Measurements from ENCODE around the gene ATP1A3. TPM values are rescaled to one million over a fixed set of nuclear protein-coding genes. Genes with fewer than 3 reads are reported as not detected.
A peak's percentile ranks its signal among the peaks of the same experiment; 100 is the strongest.
"Not testable (repeated sequence)": the region's sequence is repeated elsewhere in the genome, so short reads cannot be mapped to it uniquely, and the experiment has no call there.

ATP1A3 gene
- polyA plus RNA-seq, 1 donor: not detected

DNA sequence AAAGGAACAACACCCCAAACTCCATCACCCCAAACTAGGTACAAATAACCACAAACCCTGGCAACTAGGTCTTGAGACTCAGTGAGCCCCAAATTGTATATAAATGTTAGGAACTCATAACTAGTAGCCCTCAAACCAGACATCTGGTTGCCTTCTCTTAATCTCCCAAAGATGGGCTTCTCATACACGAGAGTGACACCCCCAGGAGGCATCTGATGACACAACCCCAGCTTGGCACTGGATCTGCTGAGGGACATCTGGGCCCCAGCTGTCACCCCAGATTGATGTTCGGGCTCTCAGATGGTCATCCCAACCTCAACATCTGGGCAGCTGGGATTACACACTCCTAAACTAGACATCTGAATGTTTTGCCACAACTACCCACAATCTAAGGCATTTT is 49.7 kb downstream of the ATP1A3 start:
- DNase-seq: no peak

DNA sequence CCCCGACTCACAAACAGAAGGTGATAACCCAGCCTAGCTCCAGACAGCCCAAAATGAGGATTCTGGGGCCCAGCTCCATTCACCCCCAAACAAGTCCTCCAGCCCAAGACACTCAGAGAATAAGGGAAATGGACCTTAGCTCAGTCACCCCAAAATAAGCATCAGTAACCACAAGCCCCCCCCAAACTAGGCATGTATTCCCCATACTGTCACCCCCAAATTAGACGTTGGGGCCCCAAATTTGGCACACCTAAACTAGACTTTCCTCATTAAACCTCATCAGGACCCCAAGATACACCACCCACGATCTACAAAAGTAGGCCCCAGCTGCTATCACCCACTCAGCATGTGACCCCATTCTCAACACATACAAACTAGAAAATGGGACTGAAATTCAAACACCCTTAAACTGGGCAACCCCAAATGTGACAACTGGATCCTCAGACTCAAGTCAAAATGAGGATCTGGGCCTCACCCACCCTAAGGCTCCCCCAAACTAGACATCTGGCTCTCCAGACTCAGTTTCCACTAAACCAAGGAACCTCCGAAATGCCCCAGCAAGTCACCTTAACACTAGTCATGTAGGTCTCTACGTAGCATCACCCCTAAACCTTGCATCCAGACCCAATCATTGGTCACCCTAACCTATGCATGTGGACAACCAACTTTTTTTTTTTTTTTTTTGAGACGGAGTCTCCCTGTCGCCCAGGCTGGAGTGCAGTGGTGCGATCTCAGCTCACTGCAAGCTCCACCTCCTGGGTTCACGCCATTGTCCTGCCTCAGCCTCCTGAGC is 52.4 kb downstream of the ATP1A3 start:
- DNase-seq: no peak

DNA sequence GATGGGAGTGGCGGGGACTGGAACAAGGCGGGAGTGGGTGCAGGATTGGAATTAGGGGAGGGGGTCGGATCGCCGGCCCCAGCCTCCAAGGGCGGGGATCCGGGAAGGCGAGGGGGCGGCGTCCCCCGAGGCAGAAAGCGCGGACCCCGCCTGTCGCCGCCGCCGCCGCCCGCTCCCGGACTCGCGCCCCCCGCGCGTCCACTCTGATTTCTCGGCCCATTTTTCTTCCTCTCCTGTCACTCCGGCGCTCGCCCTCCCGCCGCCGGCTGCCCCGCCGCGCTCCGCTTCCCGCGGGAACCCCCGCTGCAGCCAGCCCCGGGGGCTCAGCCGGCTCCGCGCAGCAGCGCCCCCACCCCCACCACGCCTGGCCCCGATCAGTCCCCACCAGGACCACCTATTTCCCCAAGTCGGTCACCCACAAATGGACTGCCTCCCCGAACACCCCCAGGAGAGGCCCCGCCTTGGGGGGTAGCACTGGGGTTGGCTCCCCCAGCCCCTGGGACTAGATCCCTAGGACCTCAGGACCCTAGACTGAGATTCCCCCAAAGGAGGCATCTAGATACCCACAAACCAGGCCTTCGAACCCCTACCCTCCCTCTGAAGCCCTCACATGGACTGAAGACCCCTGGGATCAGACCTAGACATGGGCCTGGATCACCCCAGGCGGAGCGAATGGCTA is 53.2 kb downstream of the ATP1A3 start:
- DNase-seq: no peak

DNA sequence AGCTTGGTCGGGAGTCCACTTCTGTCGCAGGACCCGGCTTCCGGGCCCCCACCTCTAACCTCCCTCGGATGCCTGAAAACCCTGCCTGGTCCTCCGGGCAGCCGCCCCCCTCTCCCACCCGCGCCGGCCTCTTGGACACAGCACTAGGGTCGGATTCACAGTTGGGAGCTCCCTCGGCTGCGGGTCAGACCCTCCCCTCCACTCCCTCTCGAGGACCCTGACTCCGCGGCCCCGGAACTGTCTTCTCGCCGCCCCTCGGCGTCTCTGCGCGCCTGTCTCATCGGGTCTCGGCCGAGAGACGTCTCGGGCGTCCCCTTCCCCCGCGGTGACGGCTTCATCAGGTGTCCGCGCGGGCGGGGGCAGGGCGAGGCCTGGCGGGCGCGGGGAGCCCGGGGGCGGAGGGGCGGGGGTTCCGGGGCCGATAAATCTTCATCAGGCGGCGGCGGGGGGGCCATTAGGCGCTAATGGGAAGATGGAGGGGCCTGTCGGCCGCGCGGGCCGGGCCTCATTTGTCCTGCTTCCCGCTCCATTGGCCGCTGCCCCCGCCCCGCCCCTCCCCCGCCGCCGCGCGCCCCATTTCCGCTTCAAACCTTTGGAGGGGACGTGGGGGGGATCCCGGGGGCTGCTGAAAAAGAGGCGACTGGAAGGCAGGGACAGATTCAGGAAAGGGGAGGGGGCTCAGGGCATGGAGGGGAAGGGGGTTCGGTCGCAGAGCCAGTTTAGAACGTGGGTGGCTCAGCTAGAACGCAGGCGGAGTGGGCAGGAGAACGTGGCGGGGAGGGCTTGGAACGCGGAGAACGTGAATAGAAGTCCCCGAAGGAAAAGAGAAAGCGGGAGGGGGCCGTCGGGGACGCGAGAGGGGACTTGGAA is 53.9 kb downstream of the ATP1A3 start:
- DNase-seq: peak; percentile 53

DNA sequence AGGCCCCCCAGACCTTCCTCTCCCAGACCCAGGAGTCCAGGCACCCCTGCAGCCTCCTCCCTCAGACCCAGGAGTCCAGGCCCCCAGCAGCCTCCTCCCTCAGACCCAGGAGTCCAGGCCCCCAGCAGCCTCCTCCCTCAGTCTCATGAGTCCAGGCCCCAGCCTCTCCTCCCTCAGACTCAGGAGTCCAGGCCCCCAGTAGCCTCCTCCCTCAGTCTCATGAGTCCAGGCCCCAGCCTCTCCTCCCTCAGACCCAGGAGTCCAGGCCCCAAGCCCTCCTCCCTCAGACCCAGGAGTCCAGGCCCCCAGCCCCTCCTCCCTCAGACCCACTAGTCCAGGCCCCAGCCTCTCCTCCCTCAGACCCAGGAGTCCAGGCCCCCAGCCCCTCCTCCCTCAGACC is 54.8 kb downstream of the ATP1A3 start:
- DNase-seq: not testable (repeated sequence)

DNA sequence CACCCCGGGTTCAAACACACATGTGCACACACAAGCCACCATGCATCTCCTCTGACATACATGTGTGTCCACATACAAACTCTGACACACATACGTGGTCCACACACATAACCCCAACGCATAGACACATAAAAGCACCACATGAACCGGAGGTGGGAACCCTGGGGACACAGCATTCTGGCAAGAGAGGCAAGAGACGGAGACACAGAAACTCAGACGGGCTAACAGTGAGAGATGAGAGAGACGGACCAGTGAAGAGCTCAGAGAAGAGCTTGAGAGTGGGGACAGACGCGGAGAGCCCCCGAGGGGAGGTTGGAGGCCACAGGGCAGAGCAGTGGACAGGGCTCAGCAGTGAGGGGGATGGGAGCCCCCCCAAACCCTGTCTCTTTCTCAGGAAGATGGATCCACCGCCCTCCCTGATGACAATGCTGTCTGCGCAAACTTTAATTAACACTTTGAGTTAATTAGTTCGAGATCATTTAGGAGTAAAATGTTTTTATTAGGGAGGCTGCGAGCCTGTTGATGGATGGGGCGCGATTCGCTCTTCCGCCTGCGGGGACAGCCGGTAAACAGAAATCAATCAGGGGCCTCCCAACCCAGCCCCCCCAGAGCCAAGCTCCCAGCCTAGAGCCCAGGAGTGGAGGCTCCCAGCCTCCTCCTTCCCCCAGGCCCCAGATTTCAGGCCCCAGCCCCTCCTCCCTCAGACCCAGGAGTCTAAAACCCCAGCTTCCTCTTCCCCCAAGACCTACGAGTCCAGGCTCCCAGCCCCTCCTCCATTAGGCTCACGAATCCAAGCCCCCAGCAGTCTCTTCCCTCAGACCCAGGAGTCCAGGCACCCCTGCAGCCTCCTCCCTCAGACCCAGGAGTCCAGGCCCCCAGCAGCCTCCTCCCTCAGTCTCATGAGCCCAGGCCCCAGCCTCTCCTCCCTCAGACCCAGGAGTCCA is 56.2 kb downstream of the ATP1A3 start:
- no peak for DNase-seq

DNA sequence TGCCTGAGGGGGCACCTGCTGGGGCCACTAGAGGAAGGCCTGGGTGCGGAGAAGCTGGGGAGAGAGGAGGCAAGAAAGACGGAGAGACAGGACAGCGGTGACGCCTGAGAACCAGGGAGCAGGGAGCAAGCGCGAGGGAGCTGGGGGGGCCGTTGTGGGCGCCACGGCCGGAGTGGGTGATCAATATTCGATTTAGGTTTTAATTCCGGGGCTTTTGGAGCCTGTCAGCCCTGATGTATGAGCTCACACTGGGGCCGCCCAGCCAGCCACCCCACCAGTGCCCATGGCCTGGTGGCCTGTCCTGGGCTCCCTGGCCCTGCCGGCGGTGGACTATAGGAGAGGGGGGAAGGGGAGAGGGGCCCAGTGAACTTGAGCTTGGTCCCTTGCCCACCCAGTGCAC is 57.1 kb downstream of the ATP1A3 start:
- no peak for DNase-seq

DNA sequence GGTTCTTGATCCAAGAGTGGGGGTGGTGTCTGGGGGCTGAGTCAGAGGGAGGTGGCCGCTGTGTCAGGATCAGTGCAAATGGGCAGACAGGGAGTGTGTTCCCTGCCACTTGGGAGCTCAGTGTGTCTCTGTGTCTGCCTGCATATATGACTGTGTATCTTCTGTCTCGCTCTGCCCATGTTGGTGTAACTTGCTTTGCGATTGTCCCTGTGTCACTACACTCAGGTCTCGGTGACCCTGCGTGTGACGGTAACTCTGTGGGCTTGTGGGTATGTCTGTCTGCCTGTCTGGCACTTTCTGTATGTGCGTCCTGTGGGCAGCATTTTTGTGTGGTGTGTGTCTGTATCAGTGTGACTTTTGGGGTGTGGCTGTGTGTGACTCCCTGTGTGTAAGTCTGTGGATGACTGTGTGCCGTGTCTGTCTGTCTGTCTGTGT is 57.6 kb downstream of the ATP1A3 start:
- DNase-seq: no peak

DNA sequence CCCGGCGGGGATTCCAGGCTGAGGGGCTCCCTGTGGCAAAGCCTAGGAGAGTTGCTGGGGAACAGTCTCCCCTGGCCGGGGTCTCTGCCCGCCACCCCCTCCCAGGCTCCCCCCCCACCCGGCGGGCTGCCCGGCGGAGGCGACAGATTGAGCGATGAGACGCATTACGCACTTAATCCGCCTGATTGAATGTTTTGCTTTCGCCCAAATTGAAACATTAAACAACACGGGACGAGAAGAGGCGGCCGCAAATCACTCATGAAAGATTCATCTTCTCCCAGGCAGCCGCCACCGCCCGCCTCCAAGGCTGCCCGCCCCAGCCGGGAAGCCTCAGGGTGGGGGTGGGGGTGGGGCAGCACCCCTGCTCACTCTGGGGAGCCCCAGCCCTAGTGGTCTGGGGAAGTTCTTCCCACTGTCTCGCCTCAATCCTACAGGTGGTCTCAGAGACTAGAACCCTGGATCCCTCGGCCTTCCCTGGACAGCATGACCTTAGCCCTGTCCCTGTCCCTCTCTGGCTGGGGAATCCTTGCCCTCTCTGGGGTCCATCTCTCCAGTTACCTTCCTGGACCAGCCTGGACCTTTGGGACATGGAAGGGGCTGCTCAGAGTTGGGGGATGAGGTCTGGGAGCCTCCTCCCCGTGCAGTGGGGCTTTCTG is 58.1 kb downstream of the ATP1A3 start:
- DNase-seq: no peak

DNA sequence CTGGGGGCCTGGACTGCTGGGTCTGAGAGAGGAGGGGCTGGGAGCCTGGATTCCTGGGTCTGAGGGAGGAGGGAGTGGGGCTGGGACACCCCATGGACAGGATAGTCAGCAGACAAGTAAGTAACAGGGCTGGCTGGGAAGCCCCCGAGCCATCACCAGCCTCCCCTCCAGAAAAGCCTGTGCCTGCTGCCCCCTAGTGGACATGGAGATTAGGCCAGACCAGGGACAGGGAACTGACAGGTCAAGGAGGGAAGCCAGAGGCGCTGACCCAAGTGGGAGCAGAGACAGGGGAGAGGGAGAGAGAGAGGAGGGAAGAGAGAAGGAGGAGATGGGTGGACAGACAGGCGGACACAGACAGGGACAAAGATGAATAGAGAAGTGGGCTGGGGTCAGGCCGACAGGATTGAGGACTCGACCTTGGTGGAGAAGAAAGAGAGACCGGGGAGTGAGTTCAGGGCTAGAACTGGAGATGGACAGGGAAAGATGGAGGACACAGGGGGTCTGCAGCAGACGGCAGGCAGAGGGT is 59.1 kb downstream of the ATP1A3 start:
- peak; percentile 55 for DNase-seq

DNA sequence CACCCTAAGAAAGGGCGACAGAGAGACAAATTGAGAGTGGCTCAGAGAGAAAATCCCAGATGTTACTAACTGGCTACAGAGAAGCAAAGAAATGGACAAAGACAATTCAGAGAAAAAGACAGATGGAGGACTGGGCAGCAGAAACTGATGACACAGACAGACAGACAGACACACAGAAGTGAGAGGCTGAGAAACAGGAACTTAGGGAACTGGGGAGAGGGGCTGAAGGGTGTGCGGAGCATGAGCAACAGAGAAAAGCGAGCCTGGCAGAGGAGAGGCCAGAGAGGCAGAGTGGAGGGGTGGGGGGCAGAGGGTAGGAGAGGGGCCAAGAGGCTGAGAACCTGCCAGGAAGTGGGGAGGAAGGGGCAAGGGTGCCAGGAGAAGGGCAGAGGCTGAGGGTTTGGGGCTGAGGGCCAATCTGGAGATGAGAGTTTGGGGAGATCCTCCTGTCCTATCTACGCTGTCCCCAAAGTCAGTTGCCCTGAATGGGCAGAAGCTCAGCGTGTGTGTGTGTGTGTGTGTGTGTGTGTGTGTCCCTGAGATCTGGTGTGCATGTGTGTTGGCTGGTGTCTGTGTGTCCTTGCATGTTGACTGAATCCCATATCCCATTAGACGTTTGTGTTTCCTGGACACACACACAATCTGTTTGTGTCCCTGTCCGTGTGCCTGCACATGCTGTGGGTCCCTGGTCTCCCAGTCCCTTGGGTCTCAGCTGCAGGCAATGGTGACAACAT is 60.2 kb downstream of the ATP1A3 start:
- DNase-seq: no peak

DNA sequence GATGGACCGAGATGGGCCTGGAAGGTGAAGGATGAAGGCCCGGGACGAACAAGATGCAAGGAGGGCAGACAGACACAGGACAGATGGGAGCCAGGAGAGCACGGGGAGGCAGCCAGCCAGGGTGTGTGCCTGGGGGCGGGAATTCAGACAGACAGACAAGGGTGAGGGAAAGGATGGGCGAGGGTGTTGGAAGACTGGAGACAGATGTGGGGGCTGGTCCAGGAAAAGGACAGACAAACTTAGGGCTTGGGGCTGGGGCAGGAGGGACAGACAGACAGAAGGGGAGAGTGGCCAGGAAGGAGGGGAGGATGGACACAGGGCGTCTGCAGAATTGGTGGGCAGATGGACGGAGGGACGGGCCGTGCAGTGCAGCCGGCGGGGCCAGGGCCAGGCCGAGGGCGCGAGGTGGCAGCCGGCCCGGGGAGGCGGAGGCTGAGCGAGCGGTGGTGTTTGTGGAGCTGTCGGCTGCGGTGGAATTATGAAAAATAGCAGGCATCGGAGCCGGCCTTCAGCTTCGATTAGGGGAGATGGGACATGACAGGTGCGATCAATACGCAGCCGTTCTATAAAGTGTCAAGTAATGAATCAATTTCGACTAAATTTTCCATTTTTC is 61.2 kb downstream of the ATP1A3 start:
- no peak for DNase-seq

DNA sequence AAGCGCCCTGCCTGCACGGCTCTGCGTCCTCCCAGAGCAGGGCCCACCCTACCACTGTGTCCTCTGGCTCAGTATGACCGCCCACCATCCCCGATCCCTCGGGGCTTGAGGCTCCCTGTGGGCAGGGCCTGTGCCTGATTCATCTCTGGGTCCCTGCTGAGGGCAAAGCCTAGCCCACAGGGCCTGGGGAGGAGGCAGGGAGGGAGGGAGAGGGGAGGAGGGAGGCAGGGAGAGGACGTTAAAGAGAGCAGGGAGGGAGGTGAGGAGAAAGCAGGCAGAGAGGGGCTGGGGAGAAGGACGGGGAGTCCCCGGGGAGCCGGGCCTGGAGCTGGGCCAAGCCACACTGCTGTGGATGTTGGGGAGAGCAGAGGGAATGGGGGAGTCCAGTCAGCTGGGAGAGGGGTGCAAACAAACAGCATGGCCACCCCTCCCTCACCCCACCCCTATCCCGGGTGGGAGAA is 61.7 kb downstream of the ATP1A3 start:
- no peak for DNase-seq

DNA sequence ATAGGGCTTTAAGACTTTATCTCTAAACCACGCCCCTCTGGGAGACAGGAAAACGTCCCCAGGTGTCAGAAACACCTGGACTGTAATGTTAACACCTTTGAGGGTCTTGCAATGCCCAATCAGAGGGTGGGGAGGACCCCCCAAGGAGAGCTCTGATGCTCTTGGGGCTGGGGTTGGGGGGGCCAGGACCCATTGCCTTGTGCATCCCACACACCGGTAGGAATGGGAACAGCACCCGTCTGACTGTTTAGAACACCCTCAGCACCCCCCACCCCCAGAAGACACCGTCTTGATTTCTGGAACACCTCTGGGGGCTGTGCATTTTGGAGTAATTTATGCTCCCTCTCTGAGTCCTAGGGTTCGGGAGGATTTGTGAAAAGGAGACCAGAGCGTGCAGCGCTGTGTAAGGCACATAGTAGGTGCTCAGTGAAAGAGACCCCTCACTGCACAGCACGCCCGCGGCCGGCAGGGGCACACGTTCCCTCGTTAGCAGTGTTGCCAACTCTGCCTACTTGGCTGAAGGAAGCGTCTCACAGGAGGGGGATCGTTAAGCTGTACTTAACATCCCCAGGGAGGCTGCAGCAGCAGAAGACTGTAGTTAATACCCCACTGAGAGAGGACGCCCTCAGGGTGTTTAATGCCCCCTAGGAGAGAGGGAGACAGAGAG is 63.0 kb downstream of the ATP1A3 start:
- DNase-seq: no peak

DNA sequence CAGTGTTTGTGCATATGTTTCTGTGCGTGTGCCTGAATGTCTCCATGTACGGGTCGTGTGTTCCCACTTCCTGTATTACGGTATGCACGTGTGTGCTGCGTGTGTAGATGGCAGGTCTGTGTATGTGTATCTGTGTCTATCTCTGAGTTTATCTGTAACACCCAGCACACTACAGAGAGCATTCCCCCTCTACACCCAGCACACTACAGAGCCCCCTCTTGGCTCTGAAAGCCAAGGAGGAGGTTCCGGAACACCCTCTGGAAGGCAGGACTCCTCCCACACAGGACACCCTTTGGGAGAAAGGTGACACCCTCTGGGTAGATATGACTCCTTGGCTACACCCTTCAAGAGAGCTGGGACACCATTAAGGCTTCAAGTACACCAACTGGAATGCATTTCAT is 63.7 kb downstream of the ATP1A3 start:
- no peak for DNase-seq

DNA sequence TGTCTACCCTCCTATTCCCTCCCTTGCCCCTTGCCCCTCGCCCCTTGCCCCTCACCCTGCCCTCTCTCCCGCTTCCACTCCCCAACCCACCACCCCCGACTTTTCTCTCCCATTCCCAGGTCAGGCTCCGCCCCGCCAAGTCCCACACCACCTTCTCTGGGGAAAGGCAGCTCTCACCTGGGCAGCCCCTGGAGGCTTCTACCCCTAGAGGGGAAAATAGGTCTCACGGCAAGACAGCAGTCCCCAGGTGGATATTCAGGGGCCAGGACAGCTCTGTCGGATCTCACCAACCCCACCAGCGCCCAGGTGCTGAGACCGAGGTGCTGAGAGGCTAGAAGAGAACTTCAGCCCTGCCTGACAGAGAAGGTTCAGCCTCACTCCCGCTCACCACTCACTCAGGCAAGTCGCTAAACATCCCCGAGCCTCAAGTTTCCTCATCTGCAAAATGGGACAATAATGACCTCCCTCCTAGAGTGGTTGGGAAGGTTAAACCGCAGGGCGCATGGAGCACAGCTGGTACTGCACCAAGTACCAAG is 64.4 kb downstream of the ATP1A3 start:
- no peak for DNase-seq

DNA sequence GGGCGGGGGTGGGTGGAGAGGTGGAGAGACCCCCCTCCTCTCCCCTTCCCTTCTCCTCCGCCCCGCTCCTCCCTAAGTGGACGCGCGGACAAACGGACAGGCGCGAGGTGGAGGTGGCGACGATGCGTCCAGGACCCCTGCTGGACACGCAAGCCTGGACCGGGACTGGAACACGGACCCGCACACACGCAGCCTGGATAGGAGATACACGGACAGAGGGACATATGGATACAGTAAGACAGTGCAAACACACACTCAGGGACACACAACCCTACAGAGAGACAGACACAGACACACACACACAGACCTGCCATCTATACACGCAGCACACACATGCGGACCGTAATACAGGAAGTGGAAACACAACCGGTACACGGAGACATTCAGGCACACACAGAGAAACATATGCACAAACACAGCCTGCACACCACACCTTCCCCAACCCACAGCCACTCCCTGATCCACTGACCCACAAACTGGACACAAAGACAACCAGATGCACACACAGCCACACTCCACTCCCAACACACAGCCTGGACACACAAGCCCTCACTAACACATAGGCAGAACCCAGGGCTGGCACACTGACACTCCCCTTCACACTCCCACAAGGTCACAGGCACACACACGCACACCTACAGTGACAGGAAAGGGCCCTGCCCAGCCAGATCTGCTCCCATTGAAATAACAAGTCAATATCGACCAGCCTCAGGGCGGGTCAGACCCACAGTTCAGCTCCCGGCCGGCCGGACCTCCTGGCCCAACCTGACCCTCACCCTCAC is 65.1 kb downstream of the ATP1A3 start:
- DNase-seq: no peak

DNA sequence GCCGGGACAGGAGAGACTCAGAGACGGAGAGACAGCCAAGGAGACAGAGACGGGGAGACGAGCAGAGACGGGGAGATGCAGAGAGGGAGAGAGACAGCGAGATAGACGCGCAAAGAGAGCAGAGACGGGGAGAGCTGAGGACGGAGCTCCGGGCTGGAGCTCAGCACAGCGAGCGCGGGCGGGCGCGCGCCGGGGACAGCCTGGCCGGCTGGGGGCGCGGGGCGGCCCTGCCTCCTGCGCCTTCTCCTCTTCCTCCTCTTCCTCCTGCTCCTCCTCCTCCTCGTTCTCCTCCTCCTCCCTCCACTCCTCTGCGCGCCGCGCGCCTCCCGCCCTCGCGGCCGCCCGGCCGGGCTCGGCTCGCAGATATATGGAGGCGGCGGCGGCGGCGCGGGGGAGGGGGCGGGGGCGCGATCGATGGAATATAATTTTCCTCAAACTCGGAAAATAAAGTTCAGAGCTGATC is 65.8 kb downstream of the ATP1A3 start, which contains the start of gene ERFL:
Gene ERFL (minus strand): TSS at position 229 of the 463 bp plus-strand sequence. CDS start 15,530 bp downstream, outside the sequence.
- DNase-seq: no peak

All from hindlimb muscle (tissue), 1 donor.